T-helper 1 cell treated with Interleukin-12 subunit alpha and Interleukin-12 subunit beta and Interleukin-4 antibody, amounts not matched to agents 30 ng/mL and 1 ng/mL, for 36 hours (primary cell): ENCODE data around the gene PFN1. TPM values are rescaled to one million over a fixed set of nuclear protein-coding genes. Genes with fewer than 3 reads are reported as not detected.

Source experiments
- intact Hi-C: fragments of 100-400 bp; cut with micrococcal nuclease; formaldehyde crosslinking; loops from one replicate; pipeline ENCODE4 v1.15.1; 2024
- total RNA-seq: library from RNA; stranded (reverse); gene quantifications from 2 replicates; pipeline ENCODE4 v1.2.3, GENCODE V29; 2022

Gene PFN1
- total RNA-seq, result 2,251 and 2,270 TPM in 2 replicates

DNA sequence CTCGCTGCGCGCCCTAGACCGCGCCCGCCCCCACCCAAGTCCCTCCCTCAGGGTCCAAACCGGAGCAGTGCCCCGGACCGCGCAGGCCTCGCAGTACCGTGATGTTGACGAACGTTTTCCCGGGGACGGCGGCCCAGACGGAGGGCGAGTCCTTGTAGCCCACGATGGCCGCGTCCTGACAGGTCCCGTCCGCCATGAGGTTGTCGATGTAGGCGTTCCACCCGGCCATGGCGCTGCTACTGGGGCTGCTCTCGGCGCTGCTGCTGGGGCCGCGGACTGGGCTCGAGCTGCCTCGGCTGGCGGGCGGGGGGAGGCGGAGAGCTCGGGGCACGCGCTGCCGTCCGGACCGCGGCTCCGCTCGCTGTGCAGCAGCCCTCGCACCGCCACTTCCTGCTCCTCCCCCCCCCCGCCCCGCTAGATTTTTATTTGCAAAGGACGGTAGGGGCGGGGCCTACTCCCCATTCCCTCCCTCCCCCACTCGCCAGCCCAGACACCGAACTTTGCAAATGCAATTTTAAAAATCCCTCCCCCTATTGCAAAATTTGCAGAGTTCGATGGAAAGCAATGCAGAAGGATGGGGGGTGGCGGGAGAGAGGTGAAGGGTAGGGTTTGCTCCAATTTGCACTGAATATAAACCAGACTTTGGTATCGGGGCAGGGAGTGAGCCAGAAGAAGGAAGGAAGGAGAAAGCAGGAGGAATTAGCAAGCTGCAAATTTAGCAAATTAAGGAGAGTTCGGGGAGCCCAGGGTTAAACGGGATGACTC lies at the start of gene PFN1:
Gene PFN1, minus strand, starts transcription at position 365 of the 765 bp plus-strand sequence. Its CDS starts 136 bp downstream, at position 229.
- intact Hi-C loops, result loop anchor here (1.0 to 2.0 kb wide), 5 partner anchors 8 to 805 kb away; partner anchors contain the start of genes CAMTA2, CYB5D2, DERL2 and INCA1

DNA sequence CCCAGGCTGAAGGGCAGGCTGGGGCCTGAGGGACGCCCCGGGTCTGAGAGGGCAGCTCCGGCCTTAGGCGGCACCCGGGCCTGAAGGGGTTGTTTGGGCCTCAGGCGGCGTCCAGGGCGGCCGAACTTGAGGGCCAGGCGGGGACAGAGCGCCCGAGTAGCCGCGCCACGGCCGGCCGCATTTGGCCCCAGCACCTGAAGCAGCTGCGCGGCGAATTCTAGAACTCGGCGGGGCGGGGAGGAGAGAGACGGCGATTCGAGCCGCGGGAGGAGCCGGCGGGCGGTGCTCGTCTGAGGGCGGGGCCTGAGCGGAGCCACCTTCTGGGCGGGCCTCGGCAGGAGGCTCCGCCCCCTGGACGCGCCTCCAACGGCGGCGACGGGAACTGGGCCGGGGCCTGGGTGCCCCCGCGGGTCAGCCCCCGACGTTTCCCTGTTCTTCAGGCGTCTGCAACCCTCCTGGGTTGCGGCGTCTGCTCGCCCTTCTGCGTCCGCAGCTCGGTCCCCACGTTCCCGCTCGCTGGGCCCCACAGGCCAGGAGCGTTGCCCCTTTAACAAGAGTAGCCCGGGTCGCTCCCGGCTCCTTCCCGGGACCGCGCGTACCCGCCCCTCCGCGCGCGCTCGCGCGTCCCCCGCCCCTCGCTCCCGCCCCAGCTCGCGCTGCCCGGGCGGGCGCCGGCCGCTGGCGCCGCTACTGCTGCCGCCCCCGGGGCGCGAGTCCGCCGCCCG lies 49.1 kb upstream of the PFN1 start, which contains the start of the genes INCA1 and KIF1C:
Gene INCA1, minus strand, starts transcription at position 221 of the 725 bp plus-strand sequence. CDS start 3,085 bp downstream, outside the sequence.
Gene KIF1C, plus strand, starts transcription at position 649 of the 725 bp plus-strand sequence. CDS start 2,297 bp downstream, outside the sequence.
- intact Hi-C loops, result loop anchor here (1.0 to 5.0 kb wide), 5 partner anchors 10 to 195 kb away; partner anchors contain the start of genes CAMTA2, PFN1, RNF167 and SLC25A11

DNA sequence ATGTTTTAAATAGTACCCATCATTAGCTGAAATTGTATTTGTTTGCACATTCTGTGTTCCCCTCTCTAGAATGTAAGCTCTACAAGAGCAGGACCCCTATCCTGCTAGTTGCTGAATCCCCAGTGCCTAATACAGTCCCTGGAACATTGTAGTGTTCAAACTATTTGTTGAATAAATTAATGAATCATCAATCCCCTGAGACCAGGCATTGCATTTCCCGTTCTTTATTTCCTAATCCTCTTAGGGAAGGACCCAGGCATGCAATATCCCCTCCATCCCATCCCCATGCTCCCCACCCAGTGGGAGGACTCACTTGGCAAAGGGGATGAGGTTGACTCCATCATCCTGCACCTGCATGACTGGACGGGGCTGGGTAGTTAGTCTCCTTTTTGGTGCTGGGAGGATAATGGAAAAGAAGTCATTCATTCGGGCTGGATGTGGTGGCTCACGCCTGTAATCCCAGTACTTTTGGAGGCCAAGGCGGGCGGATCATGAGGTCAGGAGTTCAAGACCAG lies 45.8 kb upstream of the PFN1 start:
- intact Hi-C loops, result no loop called here

DNA sequence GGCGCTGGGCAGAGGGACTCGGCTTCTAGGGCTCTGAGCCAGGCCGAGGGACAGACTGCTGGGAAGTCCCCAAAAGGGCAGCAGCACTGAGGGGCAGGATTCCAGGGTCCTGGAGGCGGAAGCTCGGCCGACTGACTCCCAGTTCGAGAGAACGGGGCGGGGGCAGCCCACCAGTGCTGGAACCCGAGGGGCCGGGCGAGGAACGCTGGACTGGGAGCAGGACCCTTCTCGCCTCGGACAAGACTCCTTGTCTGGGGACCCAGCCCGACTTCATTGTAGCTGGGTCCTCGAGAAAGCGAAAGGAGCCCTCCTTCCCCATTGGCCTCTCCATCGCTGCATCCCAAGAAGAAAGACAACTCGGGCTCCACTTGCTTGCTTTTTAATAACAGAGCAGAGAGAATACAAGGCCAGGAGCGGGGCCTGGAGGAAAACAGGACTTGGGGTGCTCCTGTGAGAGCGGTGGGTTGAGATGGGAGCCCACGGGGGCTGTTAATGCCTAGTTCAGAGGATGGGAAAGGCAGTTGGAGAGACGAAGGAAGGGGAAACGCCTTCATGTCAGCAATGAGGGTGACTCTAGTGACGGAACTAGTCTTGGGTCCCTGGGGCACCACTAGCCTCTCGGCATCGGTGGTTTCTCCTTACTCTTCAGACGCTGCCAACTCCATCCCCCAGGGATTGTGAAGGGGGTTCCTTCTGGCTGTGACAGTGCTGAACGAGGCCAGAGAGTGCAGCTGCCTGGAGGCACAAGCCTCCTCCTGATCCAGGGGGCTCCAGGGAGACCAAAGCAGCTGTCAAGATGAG lies 39.6 kb upstream of the PFN1 start:
- intact Hi-C loops, result loop anchor here (1.0 to 5.0 kb wide), 6 partner anchors 9 to 124 kb away; partner anchors contain the start of genes INCA1, KIF1C, PFN1 and RNF167

DNA sequence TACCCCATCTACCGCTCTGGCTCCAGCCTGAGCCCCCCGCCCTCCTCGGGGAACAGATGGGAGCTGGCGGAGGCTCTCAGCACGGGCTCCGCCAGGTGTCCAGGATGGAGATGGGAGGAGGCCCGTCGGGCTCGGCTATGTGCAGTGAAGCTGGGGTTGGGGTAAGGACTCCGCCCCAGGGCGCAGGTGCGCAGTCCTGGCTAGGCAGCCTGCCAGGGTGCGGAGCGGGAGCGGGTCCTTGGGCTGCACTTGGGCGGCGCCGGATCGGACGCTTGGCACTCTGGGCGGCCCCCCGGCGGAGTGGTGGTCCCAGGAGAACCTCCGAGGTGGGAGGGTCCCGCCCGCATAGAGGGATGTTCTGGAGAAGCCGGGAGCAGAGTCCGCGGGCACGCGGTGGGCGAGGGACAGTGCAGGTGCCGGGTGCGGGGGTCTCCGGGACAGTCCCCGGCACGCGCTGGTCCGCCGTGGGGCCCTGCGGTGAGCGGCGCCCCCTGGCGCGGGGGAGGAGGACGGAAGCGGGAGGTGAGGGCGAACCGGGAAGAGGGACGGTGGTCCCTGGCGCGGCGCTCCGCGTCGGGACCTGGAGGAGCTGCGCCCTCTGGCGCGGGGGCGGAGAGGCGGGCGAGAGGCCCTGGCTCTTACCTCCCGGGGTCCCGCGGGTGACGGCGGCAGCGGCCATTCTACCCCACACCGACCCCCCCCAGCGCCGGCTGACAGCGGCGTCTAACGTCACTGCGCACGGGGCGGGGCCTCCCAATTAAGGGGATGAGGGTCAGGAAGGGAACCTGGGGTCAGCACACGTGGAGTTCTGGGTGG lies 38.8 kb upstream of the PFN1 start, which contains the start of gene CAMTA2:
Gene CAMTA2, minus strand, starts transcription at position 725 of the 816 bp plus-strand sequence. CDS start 1,453 bp downstream, outside the sequence.
- intact Hi-C loops, result loop anchor here (1.0 to 5.0 kb wide), 6 partner anchors 10 to 125 kb away; partner anchors contain the start of genes INCA1, KIF1C, PFN1 and RNF167

DNA sequence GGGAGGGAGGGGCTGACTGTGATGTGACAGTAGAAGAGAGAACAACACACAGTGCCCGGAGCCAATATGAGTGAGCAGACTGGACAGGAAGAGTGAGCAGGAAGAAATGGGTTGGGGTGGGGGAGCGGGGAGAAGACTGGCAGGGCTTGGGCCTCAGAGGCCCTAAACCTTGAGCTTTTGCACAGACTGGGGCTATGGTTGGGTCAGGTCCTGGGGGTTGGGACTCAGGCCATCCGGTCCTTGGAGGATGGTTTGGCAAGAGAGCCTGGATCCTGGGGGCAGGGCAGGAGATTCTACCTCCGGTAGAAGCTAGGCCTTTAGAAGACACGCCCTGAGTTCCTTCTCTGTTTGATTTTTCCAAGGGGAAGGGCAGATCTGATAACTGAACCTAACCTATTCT lies 38.1 kb upstream of the PFN1 start:
- intact Hi-C loops, result loop anchor here (2.0 to 5.0 kb wide), 2 partner anchors 78 to 126 kb away; partner anchors contain the start of gene ZNF232

DNA sequence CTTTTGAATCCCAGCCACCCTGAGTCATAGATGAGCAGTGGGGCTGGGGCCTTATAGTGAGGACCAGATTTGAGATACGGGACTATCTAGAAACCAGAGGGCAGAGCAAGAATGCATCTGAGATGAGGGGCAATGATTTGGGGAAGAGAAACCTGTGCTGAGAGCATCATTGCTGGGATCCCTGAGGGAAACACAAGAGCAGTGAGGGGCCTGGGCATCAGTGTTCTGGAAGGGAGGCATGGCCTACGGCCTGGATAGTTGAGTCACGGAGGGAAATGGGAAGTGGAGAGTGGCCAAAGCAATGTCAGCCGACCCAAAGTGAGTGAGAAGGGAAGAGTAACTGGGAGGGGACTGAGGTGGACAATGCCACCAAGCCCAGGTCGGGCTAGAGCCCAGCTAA lies 34.0 kb upstream of the PFN1 start:
- intact Hi-C loops, result no loop called here

DNA sequence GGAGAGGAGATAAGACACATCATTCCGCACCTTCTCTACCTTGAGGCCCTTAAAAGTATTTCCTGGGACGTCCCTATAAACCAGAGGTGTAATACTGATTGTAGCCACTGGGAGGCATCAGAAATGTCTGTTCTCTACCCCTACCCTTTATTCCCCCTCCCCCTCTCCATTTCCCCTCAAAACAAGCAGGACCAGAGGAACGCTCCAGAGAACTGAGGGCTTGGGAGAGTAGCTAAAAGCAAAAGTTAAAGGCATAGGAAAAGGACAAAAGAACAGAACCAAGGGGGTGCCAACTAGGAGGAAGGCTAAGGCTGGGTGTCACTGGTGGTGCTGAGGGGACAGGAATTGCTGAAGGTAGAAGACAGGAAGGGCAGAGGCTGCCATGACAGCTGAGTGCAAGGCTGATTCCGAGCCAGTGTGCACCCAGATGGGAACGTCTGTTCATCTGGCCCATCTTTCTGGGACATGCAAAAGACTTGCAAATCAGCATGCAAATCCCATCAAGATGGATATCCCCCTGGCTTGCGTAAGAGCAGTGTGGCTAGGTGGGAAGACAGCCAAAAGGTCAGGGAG lies 32.4 kb upstream of the PFN1 start:
- intact Hi-C loops, result loop anchor here (1.0 kb wide), 2 partner anchors 51 to 82 kb away; no protein-coding TSS in a partner anchor

DNA sequence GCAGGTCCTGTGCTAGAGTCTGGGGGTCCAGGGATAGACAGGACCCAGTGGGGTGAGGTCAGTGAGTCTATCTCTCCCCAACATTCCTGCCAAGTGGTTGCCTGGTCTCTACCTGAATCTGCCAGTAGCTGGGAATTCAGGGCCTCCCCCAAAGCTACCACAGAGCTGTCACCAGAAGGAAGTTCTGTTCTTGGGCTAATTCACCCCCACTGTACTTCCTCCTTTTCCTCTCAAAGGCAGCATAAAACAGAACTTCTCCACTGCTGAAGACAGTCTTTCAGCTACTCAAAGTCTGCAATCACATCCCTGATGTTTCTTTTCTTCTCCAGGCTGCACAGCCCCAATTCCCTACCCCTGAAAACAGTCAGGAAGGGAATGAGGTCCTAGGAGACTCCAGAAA lies 30.4 kb upstream of the PFN1 start:
- intact Hi-C loops, result no loop called here

DNA sequence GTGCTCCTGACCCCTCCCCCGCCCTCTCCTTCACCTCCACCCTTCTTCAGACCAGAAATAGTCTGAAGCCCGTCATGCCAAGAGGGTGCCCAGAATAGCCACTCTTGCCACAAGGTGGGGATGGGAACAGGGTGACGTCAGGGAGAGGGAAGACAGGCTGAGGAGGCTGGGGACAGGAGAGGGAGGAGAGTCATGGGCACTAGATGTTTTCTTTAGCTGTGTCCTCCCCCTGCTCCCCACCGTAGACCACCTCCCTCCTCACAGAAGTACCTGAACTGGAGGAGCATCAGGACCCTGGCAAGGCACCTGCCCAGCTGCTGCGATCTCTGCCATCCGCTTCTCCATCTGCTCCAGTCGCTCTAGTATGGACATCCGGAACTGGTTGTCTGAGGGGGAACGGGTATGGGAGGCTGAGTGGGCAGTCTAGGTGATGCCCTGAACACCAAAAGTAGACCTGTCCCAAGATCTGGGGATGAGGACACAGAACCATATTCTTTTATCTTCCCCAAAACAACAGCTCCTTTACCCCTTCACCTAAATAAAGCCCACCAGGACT lies 25.9 kb upstream of the PFN1 start:
- intact Hi-C loops, result no loop called here

DNA sequence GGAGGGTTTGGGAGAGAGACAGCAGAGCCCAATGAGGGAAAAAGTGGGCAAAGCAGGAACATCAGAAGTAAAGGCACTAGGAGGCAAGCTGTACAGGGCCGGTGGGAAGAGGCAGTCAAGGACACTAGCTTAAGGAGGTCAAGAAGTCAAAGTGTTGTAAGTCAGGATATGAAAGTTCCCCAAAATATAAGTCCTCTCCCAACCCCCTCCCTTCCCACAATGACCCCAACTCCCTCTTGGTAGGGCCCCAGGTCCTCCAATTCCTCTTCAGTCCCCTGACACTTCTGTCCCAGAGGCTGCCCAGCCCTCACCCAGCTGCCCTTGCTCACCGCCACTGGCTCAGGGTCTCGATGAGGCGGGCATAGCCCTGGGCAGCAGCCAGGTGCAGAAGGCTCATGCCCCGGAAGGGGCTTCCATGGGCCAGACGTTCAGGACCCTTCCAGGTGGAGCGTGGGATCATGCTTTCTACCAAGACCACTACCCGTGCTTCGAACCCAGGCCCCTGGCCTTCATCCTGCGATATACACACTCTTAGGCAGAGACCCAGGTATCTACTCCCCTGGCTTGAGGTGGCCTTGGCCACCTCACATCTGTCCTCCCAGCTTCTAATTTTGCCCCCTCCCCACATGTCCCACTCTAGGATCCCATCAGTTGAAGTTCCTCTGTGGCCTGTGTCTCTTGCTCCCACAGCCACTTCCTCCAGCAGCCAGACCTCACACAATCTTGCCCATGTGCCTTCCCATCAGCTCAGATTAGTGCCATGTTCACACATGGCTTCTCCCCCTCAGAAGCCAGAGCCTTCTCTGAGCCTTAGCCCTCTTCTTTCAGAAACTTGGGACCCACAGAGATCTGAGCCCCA lies 25.2 kb upstream of the PFN1 start:
- intact Hi-C loops, result no loop called here

DNA sequence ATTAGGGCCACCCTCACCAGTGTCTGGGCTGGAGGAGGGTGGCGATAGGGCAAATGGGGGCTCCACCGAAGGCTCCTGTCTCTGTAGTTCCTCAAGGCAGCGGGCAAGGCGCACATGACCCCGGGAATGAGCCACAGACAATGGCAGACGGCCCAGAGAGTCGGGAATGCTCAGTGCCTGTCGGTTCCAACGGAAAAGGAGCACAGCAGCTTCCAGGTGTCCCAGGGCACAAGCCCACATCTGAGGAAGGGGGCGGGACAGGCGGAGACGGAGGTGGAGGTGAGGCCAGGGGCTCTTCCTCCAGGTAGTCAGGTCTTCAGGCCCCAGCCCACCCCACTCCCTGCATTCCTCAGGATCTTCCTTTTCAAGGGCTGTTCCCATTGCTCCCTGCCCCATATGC lies 24.4 kb upstream of the PFN1 start:
- intact Hi-C loops, result no loop called here

DNA sequence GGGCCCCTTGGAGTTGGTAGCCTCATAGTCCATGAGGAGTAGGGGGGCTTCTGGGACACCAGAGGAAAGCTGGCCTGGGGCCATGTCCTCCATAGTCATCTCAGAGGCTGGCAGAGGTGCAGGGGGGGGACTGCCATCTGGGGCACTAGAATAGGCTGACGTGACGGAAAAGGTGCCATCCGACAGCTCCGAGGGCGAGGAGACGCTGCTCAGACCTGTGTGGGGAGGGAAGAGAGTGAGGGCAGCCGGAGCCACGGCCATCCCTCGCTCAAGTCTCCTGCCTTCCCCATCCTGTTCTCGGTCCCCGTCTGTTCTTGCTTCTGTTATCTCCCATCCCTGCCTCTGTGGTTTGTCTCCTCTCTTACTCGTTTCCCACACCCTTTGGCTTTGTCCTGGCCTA lies 24.0 kb upstream of the PFN1 start:
- intact Hi-C loops, result no loop called here

DNA sequence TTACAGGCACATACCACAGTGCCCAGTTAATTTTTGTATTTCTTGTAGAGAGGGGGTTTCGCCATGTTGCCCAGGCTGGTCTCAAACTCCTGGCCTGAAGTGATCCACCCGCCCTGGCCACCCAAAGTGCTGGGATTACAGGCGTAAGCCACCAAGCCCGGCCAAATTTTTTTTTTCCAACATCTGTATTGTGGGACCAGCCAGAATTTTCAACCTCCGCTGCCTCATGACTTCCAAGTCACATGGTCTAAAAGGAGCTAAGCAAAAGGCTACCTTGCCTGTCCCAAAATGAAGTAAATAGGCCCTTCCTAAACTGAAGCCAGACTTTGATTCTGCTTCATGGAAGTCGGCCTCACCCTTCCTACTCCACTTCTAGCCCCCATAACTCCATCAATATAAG lies 23.5 kb upstream of the PFN1 start:
- intact Hi-C loops, result no loop called here

DNA sequence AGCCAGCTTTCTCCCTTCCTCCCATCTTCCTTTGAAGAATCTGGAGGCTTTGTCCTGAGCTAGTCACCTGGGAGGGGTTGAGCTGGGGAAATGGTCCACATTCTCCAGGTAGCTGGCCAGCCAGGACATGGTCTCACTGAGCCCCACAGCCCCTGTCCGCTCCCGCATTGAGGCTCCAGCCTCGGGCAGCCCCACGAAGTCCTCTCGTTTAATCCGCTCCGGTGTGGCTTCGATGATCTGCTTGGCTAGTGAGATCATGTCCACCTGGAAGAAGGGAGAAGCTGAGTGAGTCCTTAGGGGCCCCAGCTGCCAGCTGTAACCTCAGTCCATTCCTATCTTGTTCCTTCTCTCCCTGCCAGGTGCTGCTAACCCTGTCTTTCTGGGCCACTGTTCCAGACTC lies 21.9 kb upstream of the PFN1 start:
- intact Hi-C loops, result no loop called here

DNA sequence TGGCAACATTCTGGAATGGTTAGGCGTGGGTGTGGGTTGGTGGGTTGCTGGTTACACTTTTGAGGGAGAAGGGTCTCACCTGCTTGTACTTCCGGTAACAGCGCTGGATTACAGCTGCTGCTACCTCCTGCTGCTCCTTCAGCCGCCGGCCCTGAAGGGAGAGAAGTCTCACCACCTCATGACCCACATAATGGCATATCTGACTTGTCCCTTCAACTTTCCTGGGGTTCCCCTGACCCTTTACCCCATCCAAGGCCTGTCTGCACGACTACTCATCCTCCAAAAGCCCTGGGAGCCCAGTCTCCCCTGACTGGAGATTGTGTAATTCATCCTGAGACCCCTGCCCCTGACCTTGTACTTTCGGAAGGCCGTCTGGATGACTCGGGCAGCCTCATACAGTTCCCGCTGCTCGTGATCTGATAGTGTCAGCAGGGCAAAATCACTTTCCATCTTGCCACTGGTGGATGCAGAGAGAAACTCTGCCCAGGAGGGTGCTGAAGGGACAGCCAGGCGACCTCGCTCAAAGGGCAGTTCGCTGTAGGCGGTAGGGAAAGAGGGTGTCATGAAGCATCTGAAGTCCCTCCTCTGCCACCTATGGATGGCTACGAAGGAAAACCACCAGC lies 21.3 kb upstream of the PFN1 start:
- intact Hi-C loops, result no loop called here

DNA sequence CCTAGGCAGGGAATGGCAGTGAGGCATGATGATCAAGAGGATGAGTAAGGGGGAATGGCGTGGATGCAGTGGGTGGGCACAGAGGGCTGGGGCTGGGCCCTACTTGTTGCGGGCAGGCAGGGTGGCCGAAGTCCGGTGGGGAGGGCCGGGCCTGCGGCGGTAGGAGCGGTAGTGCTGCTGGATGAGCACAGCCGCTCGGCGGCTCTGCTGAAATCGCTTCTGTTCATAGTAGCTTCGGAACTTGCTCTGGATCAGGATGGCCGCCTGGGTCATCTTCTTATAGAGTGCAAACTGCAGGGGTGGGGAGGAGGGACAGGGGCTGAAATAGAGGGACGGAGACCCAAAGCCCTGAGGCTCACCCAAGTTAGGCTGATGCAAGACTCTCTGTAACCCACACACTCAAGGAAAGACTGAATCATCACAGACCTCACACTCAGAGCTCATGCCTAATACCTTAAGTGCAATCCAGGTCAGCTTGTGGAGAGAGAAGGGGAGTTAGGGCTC lies 20.8 kb upstream of the PFN1 start:
- intact Hi-C loops, result no loop called here
